ENCODE results near the gene WDR62.

DNA sequence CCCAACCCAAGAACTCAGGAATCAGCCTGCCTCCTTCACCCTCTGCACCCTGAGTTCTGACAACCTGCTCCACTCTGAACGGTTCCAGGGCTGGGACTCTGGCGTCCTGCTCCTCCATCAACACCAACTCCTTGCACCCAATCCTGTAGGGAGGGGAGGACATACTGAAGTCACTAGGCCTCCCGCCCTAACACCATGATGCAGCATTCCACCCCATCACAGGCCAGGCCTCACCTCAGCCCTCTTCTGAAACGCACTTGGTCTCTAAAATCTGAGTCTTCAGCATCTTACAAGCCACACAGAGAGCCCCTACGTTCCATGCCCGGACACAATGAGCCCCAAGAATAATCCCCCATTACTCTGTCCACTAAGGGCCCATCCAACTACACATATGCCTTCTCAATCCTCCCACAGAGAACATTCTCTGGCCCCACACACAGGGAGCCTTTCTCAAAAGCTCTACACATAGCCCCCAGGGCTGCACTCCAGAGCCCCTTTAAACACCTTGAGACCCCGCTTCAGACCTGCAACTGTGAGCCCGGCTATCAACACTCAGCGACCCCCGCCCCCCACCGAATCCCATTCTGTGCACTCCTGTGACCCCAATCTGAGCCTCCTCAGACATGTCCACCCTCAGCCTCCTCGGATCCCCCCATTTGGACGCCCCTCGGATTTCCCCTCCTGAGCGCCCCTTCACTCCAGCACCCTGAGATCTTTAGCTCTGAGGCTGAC, 41.3 kb upstream of the WDR62 start:
- TF ChIP-seq, protein P1, sequence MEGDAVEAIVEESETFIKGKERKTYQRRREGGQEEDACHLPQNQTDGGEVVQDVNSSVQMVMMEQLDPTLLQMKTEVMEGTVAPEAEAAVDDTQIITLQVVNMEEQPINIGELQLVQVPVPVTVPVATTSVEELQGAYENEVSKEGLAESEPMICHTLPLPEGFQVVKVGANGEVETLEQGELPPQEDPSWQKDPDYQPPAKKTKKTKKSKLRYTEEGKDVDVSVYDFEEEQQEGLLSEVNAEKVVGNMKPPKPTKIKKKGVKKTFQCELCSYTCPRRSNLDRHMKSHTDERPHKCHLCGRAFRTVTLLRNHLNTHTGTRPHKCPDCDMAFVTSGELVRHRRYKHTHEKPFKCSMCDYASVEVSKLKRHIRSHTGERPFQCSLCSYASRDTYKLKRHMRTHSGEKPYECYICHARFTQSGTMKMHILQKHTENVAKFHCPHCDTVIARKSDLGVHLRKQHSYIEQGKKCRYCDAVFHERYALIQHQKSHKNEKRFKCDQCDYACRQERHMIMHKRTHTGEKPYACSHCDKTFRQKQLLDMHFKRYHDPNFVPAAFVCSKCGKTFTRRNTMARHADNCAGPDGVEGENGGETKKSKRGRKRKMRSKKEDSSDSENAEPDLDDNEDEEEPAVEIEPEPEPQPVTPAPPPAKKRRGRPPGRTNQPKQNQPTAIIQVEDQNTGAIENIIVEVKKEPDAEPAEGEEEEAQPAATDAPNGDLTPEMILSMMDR (conservative IDR thresholded peaks at IDR 0.05; ENCODE audit: low read length) = no peak
- TF ChIP-seq EZH2phosphoT487 (IDR thresholded peaks at IDR 0.05; ENCODE audit: borderline replicate concordance) = no peak
